ENCODE data around the gene FAM43B.

DNA sequence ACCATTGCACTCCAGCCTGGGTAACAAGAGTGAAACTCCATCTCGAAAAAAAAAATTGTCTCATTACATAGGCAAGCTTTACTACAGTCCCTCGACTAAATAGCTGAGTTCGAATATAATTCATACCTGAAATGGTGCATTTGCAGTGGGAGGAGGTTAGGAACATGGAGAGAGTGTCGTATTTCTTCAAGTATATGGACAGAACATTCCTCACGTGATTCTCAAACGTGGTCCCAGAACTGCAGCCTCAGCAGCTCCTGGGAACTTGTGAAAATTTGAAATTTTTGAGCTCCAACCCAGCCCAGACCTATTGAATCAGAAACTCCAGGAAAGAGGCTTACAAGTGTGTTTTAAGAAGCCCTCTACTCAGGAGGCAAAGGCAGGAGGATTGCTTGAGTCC lies 43.7 kb downstream of the FAM43B start:
- TF ChIP-seq, protein P1, sequence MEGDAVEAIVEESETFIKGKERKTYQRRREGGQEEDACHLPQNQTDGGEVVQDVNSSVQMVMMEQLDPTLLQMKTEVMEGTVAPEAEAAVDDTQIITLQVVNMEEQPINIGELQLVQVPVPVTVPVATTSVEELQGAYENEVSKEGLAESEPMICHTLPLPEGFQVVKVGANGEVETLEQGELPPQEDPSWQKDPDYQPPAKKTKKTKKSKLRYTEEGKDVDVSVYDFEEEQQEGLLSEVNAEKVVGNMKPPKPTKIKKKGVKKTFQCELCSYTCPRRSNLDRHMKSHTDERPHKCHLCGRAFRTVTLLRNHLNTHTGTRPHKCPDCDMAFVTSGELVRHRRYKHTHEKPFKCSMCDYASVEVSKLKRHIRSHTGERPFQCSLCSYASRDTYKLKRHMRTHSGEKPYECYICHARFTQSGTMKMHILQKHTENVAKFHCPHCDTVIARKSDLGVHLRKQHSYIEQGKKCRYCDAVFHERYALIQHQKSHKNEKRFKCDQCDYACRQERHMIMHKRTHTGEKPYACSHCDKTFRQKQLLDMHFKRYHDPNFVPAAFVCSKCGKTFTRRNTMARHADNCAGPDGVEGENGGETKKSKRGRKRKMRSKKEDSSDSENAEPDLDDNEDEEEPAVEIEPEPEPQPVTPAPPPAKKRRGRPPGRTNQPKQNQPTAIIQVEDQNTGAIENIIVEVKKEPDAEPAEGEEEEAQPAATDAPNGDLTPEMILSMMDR (IDR thresholded peaks at IDR 0.05): no peak
- no peak for TF ChIP-seq EZH2 (IDR thresholded peaks at IDR 0.05; ENCODE audit: borderline replicate concordance, insufficient read depth, low read depth, low read length, poor library complexity, severe bottlenecking)

Measured in B cell (primary cell).